GM15510 (cell line): ENCODE measurements around the gene TNS3.

ENCODE experiments used
- POLR2A ChIP-seq: IDR thresholded peaks from 3 replicates; pipeline ENCODE4 v1.6.1; 2011; ENCODE audit warnings: borderline replicate concordance; ENCODE audit not compliant: insufficient read length; ENCODE audit errors: extremely low read depth

The TNS3 gene

DNA sequence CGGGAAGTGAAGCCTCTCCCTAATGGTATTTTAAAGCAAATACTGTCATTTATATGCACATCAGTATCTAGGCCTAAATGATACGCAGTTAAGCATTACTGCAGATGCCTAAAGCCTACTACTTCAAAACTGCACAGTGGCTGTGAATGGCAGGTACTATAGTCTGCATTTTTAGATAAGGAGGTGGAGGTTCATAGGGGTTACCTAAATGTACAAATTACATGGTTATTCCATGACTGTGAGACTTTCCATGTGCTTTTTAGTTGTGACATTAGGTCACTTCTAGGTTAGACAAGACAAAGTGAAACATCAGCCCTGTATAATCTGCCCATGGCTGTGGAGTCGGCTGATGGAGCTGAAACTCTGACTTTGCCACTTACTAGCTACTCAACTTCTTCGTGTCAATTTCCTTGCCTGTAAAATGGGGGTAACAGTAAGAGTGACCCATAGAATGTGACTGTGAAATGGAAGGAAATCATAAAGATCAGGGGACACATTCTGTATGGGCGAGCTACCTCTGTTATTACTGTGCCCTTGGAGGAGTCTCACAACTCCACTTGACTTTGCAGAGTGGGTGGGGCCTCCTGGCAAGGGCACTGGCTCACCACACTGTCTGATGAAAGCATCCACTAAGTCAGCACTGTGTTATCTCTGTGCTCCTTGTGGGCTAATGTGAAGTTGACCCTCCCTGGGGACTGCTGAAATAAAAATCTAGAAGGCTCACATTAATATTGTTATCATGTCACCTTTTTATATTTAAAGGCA is 239.4 kb downstream of the TNS3 start:
- no peak for TF ChIP-seq POLR2A

DNA sequence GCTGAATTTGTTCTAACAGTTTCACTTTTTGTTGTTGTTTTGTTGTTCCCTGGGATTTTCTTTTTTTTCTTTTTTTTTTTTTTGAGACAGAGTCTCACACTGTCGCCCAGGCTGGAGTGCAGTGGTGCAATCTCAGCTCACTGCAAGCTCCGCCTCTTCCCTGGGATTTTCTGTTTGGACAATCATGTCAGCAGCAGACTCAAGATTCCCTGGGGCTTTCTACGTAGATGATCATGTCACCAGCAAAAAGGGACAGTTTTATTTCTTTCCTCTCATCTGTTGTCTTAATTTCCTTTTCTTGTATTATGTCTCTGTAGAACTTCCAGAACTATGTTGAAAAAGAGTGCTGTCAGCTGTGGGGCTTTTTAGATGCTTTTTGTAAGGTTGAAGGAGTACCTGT is 241.4 kb downstream of the TNS3 start:
- TF ChIP-seq POLR2A: no peak

DNA sequence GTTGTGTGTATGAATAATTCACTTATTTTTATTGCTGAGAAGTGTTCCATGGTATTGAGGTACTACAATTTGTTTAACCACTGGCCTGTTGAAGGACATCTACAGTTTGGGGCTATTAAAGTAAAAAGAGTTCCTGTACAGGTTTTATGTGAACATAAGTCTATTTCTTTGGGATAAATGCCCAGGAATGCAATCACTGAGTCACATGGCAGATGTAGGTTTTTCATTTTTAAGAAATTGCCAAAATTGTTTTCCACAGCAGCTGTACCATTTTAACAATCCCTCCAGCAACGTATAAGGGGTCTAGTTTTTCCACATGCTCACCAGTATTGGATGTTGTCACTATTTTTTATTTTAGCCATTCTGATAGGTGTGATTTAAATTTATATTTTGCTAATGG is 243.9 kb downstream of the TNS3 start:
- TF ChIP-seq POLR2A: no peak

DNA sequence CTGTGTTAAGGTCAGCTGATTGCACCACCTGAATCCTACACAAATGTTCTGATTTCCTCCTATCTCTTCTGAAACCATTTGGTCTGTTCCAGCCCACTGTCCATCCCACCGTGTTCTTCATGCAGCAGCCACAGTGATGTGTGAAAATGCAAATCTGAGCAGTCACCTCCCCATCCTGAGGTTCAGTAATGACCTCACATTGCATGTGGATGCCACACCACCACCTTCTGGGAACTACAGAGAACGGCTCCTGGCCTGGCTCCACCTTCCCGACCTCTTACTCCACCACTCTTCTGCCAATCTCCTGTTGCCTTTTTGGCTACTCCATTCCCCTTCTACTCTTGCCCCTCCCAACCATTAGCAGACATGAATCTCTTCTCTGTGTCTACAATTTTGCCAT is 244.4 kb downstream of the TNS3 start:
- no peak for TF ChIP-seq POLR2A

DNA sequence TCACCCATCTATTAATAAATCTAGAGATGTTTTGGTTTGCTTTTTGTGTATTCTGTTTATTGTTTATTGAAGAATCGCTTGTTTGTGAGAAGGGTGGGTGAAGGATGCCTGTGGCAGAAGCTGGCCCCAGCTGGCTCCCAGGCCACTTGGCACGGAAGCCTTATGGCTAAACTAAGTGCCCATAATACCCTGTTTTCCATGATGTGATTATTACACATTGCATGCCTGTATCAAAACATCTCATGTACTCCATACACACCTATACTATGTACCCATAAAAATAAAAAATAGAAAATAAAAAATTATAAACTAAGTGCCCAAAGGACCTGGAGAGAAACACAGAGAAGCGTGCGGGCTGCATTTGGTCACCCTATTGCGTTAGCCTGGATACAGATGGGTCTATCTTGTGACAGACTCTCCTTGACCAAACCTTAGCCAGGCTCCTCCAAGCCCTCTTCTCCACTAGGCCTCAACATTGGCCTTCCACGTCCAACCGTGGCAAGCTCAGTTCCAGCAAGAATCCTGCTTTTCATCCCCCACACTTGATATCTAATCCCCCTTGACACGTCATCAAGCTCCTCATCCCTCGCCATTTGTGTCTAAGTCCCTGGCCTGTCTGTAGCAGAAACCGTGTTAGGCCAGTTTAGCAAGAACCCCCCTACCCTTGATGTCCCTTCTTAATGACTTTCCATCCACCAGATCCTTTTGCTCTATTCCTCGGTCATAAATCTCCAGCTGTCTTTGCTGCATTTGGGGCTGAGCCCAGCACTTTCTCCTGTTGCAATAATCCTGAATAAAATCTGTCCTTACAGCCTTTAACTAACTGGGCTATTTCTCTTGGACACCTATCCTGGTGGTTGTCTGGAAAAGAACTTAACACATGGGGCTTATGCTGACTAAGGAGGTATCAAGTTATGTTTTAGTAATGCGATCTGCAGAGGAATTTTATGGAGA is 245.2 kb downstream of the TNS3 start:
- TF ChIP-seq POLR2A: no peak

DNA sequence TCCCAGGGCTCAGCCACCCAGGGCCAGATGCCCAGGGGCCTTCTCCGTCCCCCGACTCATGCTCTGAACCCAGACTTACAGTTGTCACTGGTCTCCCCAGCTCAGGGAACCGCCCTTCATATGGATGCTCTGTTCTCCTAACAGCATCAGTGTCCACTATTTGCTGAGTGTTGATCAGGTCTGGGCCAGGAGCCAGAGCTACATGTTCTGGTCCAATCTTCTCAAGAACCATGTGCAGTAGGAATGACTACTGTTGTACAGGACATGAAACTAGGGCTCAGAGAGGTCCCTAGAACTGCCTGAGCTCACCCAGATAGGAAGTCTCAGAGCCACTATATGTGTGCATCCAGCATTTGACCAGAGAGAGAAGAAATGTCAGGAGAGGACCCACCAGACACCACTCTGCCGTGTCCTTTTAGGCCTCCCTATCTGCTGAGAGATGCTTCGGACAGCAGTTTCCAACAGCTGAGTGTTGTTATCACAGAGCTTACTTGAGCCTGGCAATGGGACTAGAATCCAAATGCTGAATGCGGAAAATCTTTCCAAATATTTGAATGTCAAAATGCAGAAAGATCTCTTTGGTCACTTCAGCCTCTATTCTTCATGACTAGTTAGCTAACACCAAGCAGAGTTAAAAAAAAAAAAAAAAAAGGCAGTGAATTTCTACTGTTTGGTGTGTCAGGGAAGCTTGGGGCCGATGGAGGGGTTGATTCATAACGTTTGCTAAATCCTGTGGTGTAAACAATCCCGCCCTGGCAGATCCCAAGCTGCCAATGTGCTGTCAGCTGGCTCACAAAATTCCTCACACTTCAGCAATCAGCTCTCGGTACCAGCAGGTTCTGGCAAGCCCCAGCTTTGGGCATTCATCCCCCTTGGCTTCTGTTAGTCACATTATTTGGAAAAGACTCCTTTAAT is 246.1 kb downstream of the TNS3 start:
- TF ChIP-seq POLR2A: no peak

DNA sequence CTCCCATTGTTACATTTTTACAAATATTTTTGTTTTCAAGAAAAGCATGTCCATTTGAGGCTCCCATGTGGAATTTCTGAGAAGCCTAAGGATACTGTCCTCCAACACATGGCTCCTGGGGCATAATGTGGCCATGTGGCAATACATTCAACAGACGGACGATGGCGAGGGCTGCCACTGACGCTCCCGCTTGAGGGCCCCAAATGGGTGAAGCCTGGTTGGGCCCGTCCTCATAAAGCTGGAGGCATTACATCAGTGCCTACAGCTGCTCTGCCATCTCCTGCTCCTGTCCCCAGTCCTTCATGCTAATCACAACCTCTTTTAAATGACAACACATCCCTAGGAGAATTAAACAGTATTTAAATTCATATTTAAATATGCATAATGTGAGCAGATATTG is 246.8 kb downstream of the TNS3 start:
- no peak for TF ChIP-seq POLR2A

DNA sequence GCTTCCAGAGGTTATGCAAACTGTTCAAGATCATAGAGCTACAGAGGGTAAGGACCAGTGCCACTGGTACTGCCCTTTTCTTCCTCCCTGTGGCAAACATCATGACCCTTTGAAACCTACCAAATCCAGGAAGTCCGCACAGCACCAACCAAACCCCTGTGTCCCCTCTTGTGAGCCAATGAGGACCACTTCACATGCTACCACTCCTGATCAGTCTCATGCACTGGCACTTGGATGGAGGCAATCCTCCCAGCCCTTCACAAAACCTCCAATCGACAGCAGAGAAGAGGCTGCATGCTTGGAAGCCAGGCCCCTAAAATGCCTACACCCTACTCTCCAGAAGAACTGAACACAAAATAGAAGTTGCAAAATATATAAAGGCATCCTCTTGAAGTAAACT is 248.0 kb downstream of the TNS3 start:
- no peak for TF ChIP-seq POLR2A

DNA sequence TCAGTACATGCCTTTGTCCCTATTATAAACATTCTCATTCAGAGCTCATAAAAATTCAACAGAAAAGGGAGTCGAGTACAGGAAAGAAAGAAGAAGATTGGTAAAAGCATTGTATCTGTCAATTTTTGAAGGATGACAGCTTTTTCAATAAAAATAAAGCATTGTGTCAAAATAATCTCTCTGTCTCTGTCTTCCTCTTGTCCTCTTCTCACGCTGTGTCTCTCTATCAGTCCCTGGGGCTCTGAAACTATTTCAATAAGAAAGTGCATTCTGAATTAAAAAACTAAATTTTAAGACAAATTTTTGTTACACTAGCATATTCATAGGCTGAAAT is 248.4 kb downstream of the TNS3 start:
- no peak for TF ChIP-seq POLR2A

DNA sequence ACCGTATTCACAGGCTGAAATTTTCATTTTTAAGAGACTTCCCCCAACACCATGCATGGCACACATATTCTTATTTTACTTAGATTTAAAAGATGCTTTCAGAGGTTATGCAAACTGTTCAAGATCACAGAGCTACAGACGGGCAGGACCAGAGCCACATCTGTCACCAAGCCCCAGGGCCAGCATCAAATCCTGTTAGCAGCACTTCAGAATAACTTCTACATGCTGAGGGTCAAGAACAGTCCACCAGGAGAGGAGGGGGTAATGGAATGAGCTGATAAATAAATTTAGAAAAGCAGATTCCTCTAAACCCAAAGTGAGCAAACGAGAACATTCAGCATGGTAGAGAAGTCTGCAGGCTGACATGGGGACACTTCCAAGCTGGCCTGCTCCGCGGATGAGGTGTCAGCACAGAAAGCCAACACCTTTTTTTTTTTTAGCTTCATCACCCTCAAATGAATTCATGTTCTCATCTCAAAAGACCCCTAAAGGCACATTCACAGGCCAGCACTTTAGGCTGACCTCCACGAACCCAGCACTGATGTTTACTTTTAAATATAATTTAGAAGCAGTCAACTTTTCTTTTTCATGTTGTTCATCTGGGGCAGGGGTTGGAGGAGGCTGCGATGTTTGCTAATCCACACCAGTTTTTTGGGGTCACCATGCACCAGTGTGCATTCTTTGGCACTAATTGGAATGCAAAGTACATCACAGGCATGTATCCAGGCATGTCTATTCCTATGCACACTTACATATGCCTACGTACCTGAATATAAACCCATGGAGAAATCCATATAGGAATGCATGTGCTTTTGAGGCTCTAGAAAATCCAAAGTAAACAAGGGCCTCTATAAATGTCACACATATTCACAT is 249.0 kb downstream of the TNS3 start:
- TF ChIP-seq POLR2A: no peak

DNA sequence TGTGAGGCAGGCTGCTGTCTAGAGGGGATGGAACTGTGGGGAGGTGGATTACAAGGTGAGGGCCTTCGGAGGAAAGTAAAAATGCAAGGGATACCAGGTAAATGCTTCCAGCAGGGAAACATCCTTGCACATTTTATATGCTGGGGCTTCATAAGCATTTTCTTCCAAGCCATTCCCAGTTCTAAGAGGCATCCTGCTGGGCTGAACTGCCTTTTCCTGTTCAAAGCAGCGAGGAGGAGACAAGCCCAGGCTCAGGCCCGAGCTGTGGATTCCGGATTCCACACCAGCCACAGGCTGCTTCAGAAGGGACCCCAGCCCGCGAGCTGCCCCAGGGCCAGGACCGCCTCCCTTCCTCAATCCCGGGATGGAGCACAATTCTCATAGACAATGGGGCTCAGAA is 249.7 kb downstream of the TNS3 start:
- no peak for TF ChIP-seq POLR2A

DNA sequence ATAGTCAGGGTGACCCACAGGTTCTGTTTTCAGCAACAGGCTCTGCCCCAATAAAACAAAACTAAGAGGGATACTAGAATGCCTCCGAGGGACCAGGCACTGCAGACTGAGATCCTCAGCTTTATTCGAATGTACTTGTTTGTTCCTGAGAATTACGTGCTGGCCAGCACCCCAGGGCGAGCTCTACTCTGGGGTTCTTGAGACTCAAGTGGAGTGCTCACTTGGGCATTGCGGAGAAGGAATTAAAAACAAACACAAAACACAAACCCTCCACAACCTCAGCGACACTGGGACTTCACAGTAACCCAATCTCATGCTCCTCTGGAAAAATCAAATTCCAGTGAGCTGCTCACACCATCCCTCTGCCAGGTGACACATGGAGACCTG is 250.7 kb downstream of the TNS3 start:
- TF ChIP-seq POLR2A: no peak

DNA sequence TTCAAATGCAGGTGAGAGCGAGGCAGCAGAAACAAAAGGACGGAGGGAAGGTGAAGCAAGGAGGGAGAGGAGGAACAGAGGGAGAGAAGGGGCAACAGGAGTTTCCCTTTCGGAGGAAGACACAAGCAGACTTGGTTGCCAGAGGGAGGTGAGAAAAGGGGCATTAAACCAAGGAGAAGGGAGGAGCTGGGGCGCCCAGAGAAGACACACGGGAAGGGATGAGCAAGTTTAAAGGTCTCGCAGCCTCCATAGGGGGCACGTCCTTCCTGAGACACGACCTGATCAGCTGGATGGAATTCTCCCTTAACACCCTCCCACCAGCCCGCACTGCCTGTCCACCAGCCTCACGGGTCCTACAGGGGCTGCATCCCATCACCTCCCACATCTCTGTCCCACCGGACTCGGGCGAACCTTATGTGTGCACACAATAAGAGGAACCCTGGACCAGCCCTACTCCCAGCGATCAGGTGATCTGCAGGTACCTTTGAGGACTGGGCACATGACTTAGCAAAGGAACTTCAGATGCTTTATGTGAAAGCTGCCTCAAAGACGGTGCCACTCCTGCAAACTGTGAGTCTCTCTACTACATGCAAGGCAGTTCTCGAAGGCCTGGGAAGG is 251.2 kb downstream of the TNS3 start:
- no peak for TF ChIP-seq POLR2A
